HL-60 (cell line): ENCODE results near the gene RPL35.

ENCODE experiments used
- GABPA ChIP-seq: IDR thresholded peaks from 2 replicates; pipeline ENCODE4 v1.6.1; 2012; ENCODE audit warnings: low read depth
- POLR2AphosphoS5 ChIP-seq: IDR thresholded peaks from 2 replicates; pipeline ENCODE4 v1.6.1; 2012; ENCODE audit warnings: low read depth
- REST ChIP-seq: IDR thresholded peaks from 2 replicates; pipeline ENCODE4 v1.6.1; 2012; ENCODE audit warnings: low read depth; ENCODE audit not compliant: insufficient replicate concordance
- SPI1 ChIP-seq: IDR thresholded peaks from 2 replicates; pipeline ENCODE4 v1.6.1; 2012; ENCODE audit warnings: low read depth, mild to moderate bottlenecking, borderline replicate concordance
- TF ChIP-seq, protein P1 (sequence below): IDR thresholded peaks from one replicate; pipeline ENCODE4 v1.5.1; 2011; ENCODE audit warnings: low read length, control low read depth, inconsistent platforms; ENCODE audit not compliant: insufficient read depth

- TF ChIP-seq GABPA (no peak), POLR2AphosphoS5 (no peak), REST (no peak), SPI1 (no peak)
- TF ChIP-seq, protein P1, sequence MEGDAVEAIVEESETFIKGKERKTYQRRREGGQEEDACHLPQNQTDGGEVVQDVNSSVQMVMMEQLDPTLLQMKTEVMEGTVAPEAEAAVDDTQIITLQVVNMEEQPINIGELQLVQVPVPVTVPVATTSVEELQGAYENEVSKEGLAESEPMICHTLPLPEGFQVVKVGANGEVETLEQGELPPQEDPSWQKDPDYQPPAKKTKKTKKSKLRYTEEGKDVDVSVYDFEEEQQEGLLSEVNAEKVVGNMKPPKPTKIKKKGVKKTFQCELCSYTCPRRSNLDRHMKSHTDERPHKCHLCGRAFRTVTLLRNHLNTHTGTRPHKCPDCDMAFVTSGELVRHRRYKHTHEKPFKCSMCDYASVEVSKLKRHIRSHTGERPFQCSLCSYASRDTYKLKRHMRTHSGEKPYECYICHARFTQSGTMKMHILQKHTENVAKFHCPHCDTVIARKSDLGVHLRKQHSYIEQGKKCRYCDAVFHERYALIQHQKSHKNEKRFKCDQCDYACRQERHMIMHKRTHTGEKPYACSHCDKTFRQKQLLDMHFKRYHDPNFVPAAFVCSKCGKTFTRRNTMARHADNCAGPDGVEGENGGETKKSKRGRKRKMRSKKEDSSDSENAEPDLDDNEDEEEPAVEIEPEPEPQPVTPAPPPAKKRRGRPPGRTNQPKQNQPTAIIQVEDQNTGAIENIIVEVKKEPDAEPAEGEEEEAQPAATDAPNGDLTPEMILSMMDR: no peak
Measured at GRCh38 chr9:124908098-124908497, 46.3 kb upstream of the RPL35 start.
